D341Med (cell line): ENCODE results near the gene ISCA1.

Source experiments
- DNase-seq: peaks from one replicate; pipeline ENCODE4 v3.0.0; 2012; ENCODE audit warnings: low spot score

Gene ISCA1

GRCh38 chr9:86285261-86285660, 2.9 kb upstream of the ISCA1 start:
- DNase-seq = no peak

- no peak for DNase-seq
Measured at GRCh38 chr9:86282979-86283535, 719 bp upstream of the ISCA1 start.

GRCh38 chr9:86281593-86282076, 703 bp downstream of the ISCA1 start:
- DNase-seq = no peak

DNA sequence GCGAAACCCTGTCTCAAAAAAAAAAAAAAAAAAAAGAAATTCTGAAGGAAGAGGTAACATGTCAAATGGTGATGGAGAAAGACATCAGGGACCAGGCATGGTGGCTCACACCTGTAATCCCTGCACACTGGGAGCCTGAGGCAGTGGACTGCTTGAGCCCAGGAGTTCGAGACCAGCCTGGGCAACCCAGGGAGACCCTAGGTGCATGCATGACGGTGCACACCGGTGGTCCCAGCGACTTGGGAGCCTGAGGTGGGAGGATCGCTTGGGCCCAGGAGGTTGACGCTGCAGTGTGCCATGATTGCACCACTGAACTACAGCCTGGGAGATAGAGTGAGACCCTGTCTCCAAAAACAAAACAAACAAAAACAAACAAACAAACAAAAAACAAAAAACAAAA, 1.8 kb downstream of the ISCA1 start:
- DNase-seq = no peak

GRCh38 chr9:86279839-86280238, 2.5 kb downstream of the ISCA1 start:
- DNase-seq = no peak

DNA sequence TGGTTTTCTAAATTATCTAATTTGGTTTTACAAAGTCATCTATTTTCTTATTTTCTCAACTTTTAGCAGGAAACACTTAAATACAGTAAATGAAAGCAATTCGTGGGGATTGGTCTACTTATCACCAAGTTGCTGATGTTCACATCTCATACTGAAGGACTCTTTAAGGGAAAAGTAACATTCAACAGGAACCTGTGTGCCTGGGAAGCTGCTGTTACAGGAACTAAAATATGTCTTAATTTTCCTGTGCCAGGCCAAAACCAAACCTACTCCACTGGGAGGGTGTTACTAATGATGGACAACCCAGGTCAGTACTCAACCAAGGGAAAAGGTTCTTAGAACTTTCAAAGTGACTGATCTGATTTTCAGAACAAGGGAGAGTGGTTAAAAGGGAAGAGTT, 5.3 kb downstream of the ISCA1 start:
- DNase-seq = no peak

DNA sequence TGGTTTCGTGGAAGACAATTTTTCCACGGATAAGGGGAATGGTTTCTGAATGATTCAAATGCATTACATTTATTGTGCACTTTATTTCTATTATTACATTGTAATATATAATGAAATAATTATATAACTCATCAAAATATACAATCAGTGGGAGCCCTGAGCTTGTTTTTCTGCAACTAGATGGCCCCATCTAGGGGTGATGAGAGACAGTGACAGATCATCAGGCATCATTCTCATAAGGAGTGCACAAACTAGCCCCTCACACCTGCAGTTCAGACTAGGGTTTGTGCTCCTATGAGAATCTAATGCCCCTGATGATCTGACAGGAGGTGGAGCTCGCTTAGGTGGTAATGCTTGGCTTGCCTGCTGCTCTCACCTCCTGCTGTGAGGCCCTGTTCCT, 6.4 kb downstream of the ISCA1 start:
- no peak for DNase-seq

- DNase-seq = no peak
Measured at GRCh38 chr9:86274821-86275643, 7.3 kb downstream of the ISCA1 start.

DNA sequence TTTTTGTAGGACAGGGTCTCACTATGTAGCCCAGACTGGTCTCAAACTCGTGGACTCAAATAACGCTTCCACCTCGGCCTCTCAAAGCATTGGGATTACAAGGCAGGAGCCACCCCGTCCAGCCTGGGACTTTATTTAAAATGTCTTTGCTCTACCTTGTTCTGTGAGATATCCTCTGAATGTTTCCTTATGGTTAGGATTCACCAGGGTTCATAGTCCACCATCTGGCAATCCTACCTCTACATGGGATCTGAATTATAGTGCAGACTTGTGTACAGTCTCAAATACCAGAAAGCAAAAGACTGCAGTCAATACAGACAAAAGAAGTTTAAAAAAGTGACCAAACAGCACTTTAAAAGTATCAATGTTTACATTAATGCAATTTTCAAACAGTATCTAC, 10.1 kb downstream of the ISCA1 start:
- no peak for DNase-seq

DNA sequence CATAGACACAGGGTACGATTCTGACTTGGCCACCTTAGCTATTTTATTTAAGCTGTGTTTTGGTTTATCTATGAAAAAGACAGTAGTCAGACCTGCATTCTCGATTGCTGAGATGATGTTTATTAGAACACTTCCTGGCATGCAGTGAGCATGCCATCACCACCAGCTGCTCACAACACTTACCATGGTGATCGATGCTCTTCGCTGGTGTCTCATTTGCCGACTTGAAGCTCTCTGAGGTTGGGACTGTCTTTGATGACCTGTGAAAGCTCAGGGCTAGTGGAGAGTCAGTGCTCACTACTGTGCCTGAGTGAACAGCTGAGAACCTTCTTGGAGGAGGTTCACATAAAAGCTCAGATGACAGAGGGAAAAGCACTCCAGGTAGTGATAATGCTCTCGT, 18.5 kb downstream of the ISCA1 start:
- DNase-seq = no peak

GRCh38 chr9:86262492-86262891, 19.8 kb downstream of the ISCA1 start:
- DNase-seq = no peak

DNA sequence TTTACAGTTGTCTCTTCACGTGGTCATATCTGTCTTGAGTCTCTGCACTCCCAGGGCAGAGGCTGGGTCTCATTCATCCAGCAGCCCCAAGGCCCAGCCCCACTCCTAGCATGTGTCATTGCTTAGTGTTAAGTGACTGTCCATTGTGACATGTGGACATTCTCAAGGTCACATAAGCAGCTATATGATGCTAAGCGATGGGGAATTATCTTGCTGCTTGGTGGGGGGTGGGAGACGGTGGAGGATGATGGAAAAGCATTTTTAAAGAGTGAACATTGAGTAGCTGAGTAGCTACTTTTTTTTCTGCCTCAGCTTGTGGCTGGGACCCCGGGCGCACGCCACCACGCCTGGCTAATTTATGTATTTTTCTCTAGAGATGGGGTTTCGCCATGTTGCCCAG, 22.8 kb downstream of the ISCA1 start, which contains the start of gene C9orf153:
Gene C9orf153, minus strand, starts transcription at position 101 of the 400 bp plus-strand sequence. CDS start 30,054 bp downstream, outside the sequence.
- DNase-seq = no peak

GRCh38 chr9:86257391-86257790, 24.9 kb downstream of the ISCA1 start:
- peak; percentile 46 for DNase-seq

DNA sequence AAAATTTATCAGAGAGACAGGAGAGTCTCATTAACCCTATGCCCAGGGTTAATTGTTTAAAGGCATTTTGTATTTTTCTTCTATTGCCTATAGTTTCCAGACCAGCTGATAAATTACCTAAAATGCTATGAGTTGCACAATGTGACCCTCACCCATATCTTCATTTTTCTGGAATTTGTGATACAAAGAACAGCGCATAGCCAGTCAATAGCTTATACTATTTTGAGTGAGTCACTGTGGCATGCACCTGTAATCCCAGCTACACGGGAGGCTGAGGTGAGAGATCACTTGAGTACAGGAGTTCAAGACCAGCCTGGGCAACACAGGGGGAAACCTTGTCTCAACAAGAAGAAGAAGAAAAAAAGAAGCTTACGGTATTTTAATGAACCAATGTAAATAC, 25.7 kb downstream of the ISCA1 start:
- DNase-seq = no peak

GRCh38 chr9:86253577-86253976, 28.8 kb downstream of the ISCA1 start:
- no peak for DNase-seq

GRCh38 chr9:86252870-86253269, 29.5 kb downstream of the ISCA1 start:
- no peak for DNase-seq

DNA sequence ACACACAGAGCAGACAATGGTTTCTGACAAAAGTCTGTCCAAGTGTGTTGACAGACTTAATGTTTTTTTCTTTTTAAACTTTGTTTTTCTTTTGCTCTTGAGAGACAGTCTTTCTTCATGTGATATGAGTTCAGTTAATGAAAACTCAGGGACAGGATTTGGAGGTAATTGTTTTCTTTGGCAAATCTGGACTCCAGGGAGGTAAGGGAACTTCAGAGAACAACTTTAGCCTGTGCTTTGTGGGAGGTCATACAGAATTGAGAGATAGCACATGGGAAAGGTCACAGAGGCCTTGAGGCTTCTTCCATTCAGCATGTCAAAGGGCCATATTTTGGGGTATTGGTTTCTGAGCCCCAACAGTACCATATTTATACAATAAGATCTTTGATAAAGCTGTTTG, 32.2 kb downstream of the ISCA1 start:
- DNase-seq = no peak

GRCh38 chr9:86248746-86249145, 33.6 kb downstream of the ISCA1 start:
- DNase-seq = no peak

- no peak for DNase-seq
Measured at GRCh38 chr9:86246752-86247161, 35.6 kb downstream of the ISCA1 start.

DNA sequence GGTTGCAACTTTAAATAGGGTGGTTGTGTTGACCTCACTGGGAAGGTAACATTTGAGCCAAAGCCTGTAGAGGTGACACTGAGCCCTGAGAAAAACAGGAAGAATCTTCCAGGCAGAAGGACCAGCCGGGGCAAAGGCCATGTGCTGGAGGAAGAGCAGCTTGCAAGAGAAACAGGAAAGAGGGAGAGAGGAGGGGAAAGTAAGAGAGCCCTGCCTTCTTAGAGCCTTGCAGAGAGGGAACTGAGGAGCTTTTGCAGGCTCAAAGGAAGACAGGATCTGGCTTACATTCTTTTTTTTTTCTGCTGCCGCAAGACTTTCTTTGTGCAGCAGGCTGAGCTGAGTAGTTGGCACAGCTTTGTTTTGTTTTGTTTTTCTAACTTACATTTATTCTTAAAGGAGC, 40.3 kb downstream of the ISCA1 start:
- DNase-seq = no peak

DNA sequence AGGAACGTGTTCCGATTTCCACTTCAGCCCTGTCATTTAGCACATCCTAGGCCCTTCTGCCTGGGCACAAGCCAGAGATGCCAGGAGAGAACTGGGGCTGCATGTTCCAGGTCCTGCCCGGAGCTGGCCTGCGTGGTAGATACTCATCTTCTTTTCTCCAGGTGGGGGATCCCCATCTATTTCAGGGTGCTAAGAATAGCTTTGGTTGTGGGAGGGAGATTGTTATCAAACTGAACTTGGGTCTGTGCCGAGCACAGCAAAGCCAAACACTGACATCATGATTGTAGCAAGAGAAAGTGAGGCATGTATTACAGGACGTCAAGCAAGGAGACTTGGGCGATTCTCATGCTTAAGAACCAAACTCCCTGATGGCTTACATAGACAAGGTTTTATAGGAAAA, 41.1 kb downstream of the ISCA1 start:
- DNase-seq = no peak

DNA sequence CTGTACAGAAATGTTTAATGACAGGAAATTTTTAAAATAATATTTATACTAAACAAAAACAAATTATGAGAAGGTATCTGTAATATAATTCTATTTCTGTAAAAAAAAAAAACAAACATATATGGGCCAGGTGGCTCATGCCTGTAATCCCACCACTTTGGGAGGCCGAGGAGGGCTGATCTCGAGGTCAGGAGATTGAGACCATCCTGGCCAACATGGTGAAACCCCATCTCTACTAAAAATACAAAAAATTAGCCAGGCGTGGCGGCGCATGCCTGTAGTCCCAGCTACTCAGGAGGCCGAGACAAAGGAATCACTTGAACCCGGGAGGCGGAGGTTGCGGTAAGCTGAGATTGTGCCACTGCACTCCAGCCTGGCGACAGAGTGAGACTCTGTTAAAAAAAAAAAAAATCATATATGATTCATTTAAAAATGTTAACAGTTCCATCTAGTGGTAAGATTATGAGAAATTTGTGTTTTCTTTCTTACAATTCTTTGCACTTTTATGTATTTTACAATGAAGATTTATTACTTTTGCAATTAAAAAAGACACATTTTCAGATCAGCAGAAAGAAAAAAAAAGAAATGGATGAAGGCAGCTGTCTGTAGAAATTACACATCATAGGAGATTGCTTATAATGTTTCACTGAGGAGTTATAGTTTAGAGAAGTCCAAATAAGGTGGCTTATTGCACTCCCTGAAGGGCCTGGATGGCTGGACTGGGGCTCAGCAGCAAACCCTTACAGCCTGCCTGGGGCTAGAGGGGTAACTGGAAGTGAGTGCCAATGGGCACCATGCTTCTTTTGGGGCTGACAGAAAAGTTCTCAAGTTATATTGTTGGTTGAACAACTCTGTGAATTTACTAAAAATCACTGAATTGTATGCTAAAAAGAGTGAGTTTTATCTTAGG, 43.2 kb downstream of the ISCA1 start:
- no peak for DNase-seq

- DNase-seq = no peak
Measured at GRCh38 chr9:86230858-86231257, 51.5 kb downstream of the ISCA1 start.
